ENCODE results near the gene SPATA9.

The SPATA9 gene

DNA sequence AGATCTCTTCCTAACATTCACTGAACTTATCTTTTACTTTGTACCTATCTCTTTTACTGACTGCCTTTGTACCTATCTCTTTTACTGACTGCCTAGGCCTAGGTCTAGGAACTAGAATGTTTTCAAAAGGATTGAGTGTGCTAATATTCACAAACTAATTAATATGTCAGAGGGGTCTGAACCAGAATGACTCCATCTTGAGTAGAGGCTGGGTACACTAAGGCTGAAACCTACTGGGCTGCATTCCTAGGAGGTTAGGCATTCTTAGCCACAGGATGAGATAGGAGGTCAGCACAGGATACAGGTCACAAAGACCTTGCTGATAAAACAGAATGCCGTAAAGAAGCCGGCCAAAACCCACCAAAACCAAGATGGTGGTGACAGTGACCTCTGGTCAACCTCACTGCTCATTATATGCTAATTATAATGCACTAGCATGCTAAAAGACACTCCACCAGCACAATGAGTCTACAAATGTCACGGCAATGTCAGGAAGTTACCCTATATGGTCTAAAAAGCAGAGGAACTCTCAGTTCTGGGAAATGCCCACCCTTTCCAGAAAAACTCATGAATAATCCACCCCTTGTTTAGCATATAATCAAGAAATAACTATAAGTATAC, 45.8 kb upstream of the SPATA9 start:
- H3K4me3 ChIP-seq (replicated peaks; ENCODE audit: low read depth, low read length), result no peak overlapping the region
- DNase-seq (ENCODE audit: extremely low read depth, low read depth), result no peak
- TF ChIP-seq, protein P1, sequence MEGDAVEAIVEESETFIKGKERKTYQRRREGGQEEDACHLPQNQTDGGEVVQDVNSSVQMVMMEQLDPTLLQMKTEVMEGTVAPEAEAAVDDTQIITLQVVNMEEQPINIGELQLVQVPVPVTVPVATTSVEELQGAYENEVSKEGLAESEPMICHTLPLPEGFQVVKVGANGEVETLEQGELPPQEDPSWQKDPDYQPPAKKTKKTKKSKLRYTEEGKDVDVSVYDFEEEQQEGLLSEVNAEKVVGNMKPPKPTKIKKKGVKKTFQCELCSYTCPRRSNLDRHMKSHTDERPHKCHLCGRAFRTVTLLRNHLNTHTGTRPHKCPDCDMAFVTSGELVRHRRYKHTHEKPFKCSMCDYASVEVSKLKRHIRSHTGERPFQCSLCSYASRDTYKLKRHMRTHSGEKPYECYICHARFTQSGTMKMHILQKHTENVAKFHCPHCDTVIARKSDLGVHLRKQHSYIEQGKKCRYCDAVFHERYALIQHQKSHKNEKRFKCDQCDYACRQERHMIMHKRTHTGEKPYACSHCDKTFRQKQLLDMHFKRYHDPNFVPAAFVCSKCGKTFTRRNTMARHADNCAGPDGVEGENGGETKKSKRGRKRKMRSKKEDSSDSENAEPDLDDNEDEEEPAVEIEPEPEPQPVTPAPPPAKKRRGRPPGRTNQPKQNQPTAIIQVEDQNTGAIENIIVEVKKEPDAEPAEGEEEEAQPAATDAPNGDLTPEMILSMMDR (IDR thresholded peaks at IDR 0.05; ENCODE audit: low read depth, low read length, missing control alignments), result no peak

DNA sequence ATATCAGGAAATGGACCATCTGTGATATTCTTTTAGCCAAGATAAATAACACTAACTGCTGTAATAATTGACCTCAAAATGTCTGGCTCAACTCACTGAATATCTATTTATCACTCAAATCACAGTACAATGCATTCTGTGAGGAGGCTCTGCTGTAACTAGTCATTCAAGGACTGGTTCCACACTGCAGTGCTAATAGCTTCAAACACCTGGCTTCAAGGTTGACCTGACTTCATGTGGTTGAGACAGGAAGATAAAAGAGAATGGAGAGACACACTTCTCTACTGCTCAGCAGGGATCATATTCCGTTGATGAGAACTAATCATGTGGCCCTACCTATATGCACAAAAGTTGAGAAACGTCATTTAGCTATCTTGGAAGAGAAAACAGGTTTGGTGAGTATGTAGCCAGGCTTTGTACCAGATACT, 45.0 kb upstream of the SPATA9 start:
- H3K4me3 ChIP-seq (replicated peaks; ENCODE audit: low read depth, low read length), result no peak overlapping the region
- TF ChIP-seq, protein P1 (IDR thresholded peaks at IDR 0.05; ENCODE audit: low read depth, low read length, missing control alignments), result no peak
- DNase-seq (ENCODE audit: extremely low read depth, low read depth), result no peak

DNA sequence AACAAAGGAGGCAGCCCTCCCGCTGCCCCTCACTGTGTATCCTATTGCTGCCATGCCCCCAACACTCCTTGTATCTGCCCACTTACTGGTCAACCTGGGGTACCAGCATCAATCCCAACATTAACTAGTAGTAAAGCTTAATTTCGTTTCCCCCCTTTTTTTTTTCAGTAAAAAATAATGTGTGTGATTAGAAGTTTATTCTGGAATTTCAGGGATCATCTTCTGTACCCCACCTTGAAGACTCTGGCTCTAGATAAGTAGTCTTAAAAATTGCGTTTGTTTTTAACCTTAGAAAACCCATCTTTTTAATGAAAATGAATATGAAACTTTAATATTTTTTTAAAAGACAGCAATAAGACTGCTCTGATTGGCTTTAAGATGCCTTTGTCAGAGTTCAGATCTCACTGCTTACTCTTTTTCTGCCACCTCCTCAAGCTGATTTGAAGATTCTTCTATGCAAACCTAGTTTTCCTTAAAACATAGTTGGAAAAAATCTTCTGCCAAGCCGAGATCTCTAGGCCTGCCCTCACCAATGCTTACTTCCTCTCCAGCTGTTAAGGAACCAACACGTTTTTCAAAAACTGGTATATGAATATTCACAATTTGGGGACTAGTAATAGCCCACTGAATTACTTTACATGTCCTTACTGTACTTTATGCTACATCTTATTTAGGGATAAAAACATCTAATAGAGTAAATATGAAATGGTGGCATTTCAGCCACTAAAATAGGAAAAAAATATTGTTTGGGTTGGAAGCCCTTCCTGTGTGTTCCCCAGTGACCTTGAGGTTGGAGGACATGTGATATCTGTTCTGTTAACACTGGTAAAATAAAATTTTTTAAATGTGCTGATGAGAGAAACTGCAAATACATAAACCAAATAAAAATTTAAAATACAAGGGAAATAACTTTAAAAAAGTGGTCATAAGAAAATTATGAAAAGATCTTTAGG, 44.3 kb upstream of the SPATA9 start:
- H3K4me3 ChIP-seq (replicated peaks; ENCODE audit: low read depth, low read length), result no peak overlapping the region

DNA sequence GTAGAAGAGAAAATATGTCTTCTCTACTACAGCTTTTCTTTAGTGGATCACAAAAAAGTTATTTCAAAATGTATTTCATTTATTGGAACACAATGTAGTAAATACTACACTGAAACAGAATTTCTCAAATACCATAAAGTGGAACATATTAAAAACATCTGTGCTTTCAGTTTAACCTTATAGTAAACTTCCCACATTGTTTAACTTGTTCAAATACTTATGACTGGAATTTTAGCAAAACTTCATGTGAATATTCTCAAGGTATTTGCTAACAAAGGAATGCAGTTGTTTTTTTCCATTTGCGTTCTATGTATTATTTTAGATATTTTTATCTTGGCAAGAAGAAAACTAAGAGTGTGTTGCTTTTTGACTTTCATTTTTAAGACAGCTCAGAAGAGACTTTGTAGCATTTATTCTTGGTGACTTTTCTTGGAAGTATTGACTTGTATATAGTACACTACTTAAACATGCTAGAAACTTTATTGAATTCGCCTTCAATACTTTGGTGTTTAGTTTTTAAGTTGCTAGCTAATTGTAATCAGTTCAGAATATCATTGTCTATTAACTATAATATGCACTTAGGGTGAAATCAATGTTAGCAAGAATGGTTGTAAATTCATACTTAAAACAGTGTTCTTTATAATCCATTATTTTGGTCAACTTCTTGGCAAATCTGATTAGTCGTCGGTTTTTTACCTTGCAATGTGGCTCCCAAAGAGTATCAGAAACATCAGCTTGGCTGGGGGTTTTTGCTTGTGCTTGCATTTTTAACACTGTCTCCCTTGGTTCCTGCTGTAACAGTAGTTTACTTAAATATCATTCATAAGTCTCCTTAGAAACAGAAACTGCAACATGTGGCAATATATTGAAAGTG, 43.4 kb upstream of the SPATA9 start:
- no peak overlapping the region for H3K4me3 ChIP-seq (replicated peaks; ENCODE audit: low read depth, low read length)
- DNase-seq (ENCODE audit: extremely low read depth, low read depth), result no peak
- TF ChIP-seq, protein P1 (IDR thresholded peaks at IDR 0.05; ENCODE audit: low read depth, low read length, missing control alignments), result no peak

More for the DNA sequence above, 44.3 kb upstream of the SPATA9 start:
- DNase-seq (ENCODE audit: extremely low read depth, low read depth), result no peak
- TF ChIP-seq, protein P1 (IDR thresholded peaks at IDR 0.05; ENCODE audit: low read depth, low read length, missing control alignments), result no peak

DNA sequence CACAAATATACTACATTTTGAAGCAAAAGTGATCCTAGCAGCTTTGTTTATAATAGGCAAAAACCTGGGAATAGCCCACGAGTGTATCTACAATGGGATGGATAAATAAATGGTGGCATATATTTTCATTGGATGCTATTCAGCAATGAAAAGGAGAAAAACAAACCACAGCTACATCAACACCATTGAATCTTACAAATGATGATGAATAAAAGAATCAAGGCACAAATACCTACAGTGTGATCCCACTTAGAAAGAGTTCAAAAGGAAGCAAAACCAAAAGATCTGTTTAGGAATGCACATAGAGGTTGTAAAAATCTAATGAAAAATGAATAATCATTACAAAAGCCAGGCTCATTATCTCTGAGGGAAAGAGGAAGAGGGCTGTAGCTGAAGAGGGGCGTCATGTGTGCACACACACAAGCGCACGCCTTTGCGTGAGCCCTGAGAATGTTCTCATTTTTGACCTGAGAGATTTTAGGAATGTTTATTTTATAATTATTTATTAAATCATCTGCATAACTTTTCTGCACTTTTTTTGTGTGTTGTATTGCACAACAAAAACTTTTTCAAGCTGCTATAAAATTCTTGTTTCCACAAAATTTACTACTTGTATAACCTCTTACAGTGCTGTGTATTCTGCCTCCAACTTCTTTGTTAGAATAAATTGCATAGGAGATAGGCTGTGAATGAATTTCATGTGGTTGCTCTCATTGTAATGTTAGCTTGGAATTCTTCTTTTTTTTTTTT, 42.5 kb upstream of the SPATA9 start:
- H3K4me3 ChIP-seq (replicated peaks; ENCODE audit: low read depth, low read length), result no peak overlapping the region
- DNase-seq (ENCODE audit: extremely low read depth, low read depth), result no peak
- TF ChIP-seq, protein P1 (IDR thresholded peaks at IDR 0.05; ENCODE audit: low read depth, low read length, missing control alignments), result no peak
